H1 (cell line): Measurements from ENCODE around the gene TEF. TPM values are rescaled to one million over a fixed set of nuclear protein-coding genes. Genes with fewer than 3 reads are reported as not detected.

Experiments
- CBX5 ChIP-seq: fragments of 300-800, 300-1000 bp; sonication (generic); IDR thresholded peaks from 2 replicates; pipeline ENCODE4 v1.7.1; 2016; ENCODE audit warnings: antibody characterized with exemption, low read length, low read depth
- CHD7 ChIP-seq: fragments of 300-600 bp; sonication (generic); IDR thresholded peaks from 2 replicates; pipeline ENCODE4 v1.7.1; 2012; ENCODE audit warnings: low read length, moderate library complexity, mild to moderate bottlenecking, inconsistent platforms; ENCODE audit not compliant: insufficient replicate concordance
- SAP30 ChIP-seq: fragments of 300-600 bp; sonication (generic); IDR thresholded peaks from 2 replicates; pipeline ENCODE4 v1.7.1; 2012; ENCODE audit warnings: low read length, moderate library complexity, mild to moderate bottlenecking, inconsistent platforms; ENCODE audit not compliant: insufficient read depth, insufficient replicate concordance
- TAF7 ChIP-seq: optimal IDR thresholded peaks from 2 replicates; pipeline ENCODE3; 2011; ENCODE audit warnings: low read depth, mild to moderate bottlenecking, inconsistent platforms, low read length, moderate library complexity, borderline replicate concordance
- ZNF274 ChIP-seq: IDR thresholded peaks from 2 replicates; pipeline ENCODE4 v1.7.0; 2012; ENCODE audit warnings: low read length, borderline replicate concordance; ENCODE audit errors: extremely low read depth
- polyA plus RNA-seq, 7 experiments: library from polyadenylated mRNA; depleted of rRNA in 3 of 7; stranded (reverse) in 5 of 7; unstranded in 2 of 7; fragments of >200 nt in 5 of 7; fragments of 200-250 nt in 2 of 7; gene quantifications; 1 replicate in 5 of 7; 2 replicates in 1 of 7; 4 replicates in 1 of 7; pipeline versions ENCODE4 v1.2.1 to v1.2.3, GENCODE V29; 2011 to 2013; ENCODE audit warnings: missing spikeins in 2 of 7, mixed read lengths in 2 of 7
- total RNA-seq: library from RNA; stranded (reverse); fragmentation: NEBNext Ultra II Directional; extraction: Animal tissue kit (Norgen Biotek cat#: 25700); gene quantifications from 2 replicates; pipeline ENCODE4 v1.2.1, GENCODE V29; 2021

Gene TEF
- total and polyA plus RNA-seq, 2 of the 8 experiments (the other 6 are each of a cell fraction or from before 2014, with no cell fraction given), result 7.4 to 9.0 TPM

- TF ChIP-seq CHD7 (no peak), SAP30 (no peak), CBX5 (no peak), ZNF274 (no peak), TAF7 (no peak)
These were observed 55.5 kb downstream of the TEF start (continued) for GRCh38 chr22:41437198-41437597.
